NCI-H2196 (cell line): ENCODE results near the gene SCAF8.
"Not testable (repeated sequence)": the region's sequence is repeated elsewhere in the genome, so short reads cannot be mapped to it uniquely, and the experiment has no call there.

Source experiments
- DNase-seq: peaks from one replicate; lab custom pipeline; 2025; ENCODE audit not compliant: unreplicated experiment; lab: John Stamatoyannopoulos, UW

The SCAF8 gene

GRCh38 chr6:154773610-154774089, 40.4 kb downstream of the SCAF8 start:
- DNase-seq, result no peak

GRCh38 chr6:154779157-154779556, 45.9 kb downstream of the SCAF8 start:
- DNase-seq, result not testable (repeated sequence)

- no peak for DNase-seq
Observed at GRCh38 chr6:154782193-154782592, 49.0 kb downstream of the SCAF8 start.

GRCh38 chr6:154783229-154783628, 50.0 kb downstream of the SCAF8 start:
- no peak for DNase-seq

- DNase-seq, result no peak
Observed at GRCh38 chr6:154785075-154785474, 51.9 kb downstream of the SCAF8 start.

GRCh38 chr6:154786144-154786868, 53.1 kb downstream of the SCAF8 start:
- DNase-seq, result no peak

GRCh38 chr6:154791556-154792317, 58.5 kb downstream of the SCAF8 start:
- no peak for DNase-seq

- no peak for DNase-seq
Observed at GRCh38 chr6:154792325-154792724, 59.1 kb downstream of the SCAF8 start.

- DNase-seq, result no peak
Observed at GRCh38 chr6:154792761-154793160, 59.5 kb downstream of the SCAF8 start.

GRCh38 chr6:154796484-154796883, 63.3 kb downstream of the SCAF8 start:
- no peak for DNase-seq

- no peak for DNase-seq
Observed at GRCh38 chr6:154797857-154798256, 64.6 kb downstream of the SCAF8 start.

- DNase-seq, result no peak
Observed at GRCh38 chr6:154800338-154800737, 67.1 kb downstream of the SCAF8 start.

- DNase-seq, result peak; percentile 5
Observed at GRCh38 chr6:154805288-154805911, 72.2 kb downstream of the SCAF8 start.

- DNase-seq, result no peak
Observed at GRCh38 chr6:154806804-154807203, 73.6 kb downstream of the SCAF8 start.

- DNase-seq, result not testable (repeated sequence)
Observed at GRCh38 chr6:154811663-154812062, 78.4 kb downstream of the SCAF8 start.

- DNase-seq, result no peak
Observed at GRCh38 chr6:154814063-154814462, 80.8 kb downstream of the SCAF8 start.

GRCh38 chr6:154815938-154816820, 83.0 kb downstream of the SCAF8 start:
- no peak for DNase-seq

GRCh38 chr6:154821099-154821498, 87.9 kb downstream of the SCAF8 start:
- DNase-seq, result no peak

- DNase-seq, result no peak
Observed at GRCh38 chr6:154821638-154822037, 88.4 kb downstream of the SCAF8 start.

- DNase-seq, result no peak
Observed at GRCh38 chr6:154822947-154823558, 89.8 kb downstream of the SCAF8 start.
